Activated CD4-positive, alpha-beta T cell treated with anti-CD3 and anti-CD28 coated beads, Interleukin-2, amount 10 ng/mL, durations not matched to agents 24 days and 14 days (primary cell): ENCODE data around the gene DOCK4. TPM values are rescaled to one million over a fixed set of nuclear protein-coding genes. Genes with fewer than 3 reads are reported as not detected.

Experiments
- DNase-seq: peaks from one replicate; pipeline ENCODE4 v3.0.0; 2022
- H3K27ac Mint-ChIP-seq: one replicate; pipeline ENCODE4 v1.8.0; 2022; ENCODE audit warnings: mild to moderate bottlenecking, mixed read lengths
- H3K27me3 Mint-ChIP-seq: one replicate; pipeline ENCODE4 v1.8.0; 2022; ENCODE audit warnings: mixed read lengths
- H3K36me3 Mint-ChIP-seq: one replicate; pipeline ENCODE4 v1.8.0; 2022; ENCODE audit warnings: low read depth, mild to moderate bottlenecking, mixed read lengths
- H3K4me1 Mint-ChIP-seq: one replicate; pipeline ENCODE4 v1.8.0; 2021; ENCODE audit warnings: mixed read lengths
- H3K4me3 Mint-ChIP-seq: one replicate; pipeline ENCODE4 v1.8.0; 2022; ENCODE audit warnings: mild to moderate bottlenecking, moderate library complexity, mixed read lengths
- H3K9me3 Mint-ChIP-seq: one replicate; pipeline ENCODE4 v1.8.0; 2021; ENCODE audit warnings: mixed read lengths
- intact Hi-C: fragments of 100-400 bp; cut with micrococcal nuclease; formaldehyde crosslinking; loops from one replicate; pipeline ENCODE4 v1.15.1; 2023
- total RNA-seq: library from RNA; stranded (reverse); gene quantifications from 2 replicates; pipeline ENCODE4 v1.2.3, GENCODE V29; 2022

DOCK4 gene
- total RNA-seq, 1 donor from 2014 or later, result 0.89 TPM

- no peak overlapping the region for H3K4me3 Mint-ChIP-seq
- no peak overlapping the region for H3K27ac Mint-ChIP-seq
- intact Hi-C loops, result no loop called here
- H3K9me3 Mint-ChIP-seq, result no peaks in the 10 kb centered on the region
- DNase-seq, result no peak
- peaks cover 1% of the 10 kb centered on the region for H3K27me3 Mint-ChIP-seq
- H3K36me3 Mint-ChIP-seq, result no peaks in the 10 kb centered on the region
- no peaks in the 10 kb centered on the region for H3K4me1 Mint-ChIP-seq
Observed at GRCh38 chr7:112065758-112066157, 140.4 kb downstream of the DOCK4 start.

- DNase-seq, result no peak
- Mint-ChIP-seq H3K27ac (no peak overlapping the region), H3K4me1 (no peaks in the 10 kb centered on the region), H3K27me3 (no peaks in the 10 kb centered on the region), H3K4me3 (no peak overlapping the region), H3K36me3 (no peaks in the 10 kb centered on the region), H3K9me3 (no peaks in the 10 kb centered on the region)
- intact Hi-C loops, result no loop called here
Observed at GRCh38 chr7:112064627-112065385, 141.4 kb downstream of the DOCK4 start.

- intact Hi-C loops, result no loop called here
- Mint-ChIP-seq H3K27ac (no peak overlapping the region), H3K4me3 (no peak overlapping the region), H3K27me3 (no peaks in the 10 kb centered on the region), H3K36me3 (no peaks in the 10 kb centered on the region), H3K4me1 (no peaks in the 10 kb centered on the region), H3K9me3 (no peaks in the 10 kb centered on the region)
- no peak for DNase-seq
Observed at GRCh38 chr7:112063974-112064373, 142.2 kb downstream of the DOCK4 start.

- Mint-ChIP-seq H3K4me3 (no peak overlapping the region), H3K4me1 (peaks cover 2% of the 10 kb centered on the region), H3K27me3 (no peaks in the 10 kb centered on the region), H3K9me3 (no peaks in the 10 kb centered on the region), H3K36me3 (no peaks in the 10 kb centered on the region), H3K27ac (no peak overlapping the region)
- intact Hi-C loops, result no loop called here
- DNase-seq, result no peak
Observed at GRCh38 chr7:112061051-112061450, 145.1 kb downstream of the DOCK4 start.

GRCh38 chr7:112060625-112061024 is 145.6 kb downstream of the DOCK4 start:
- Mint-ChIP-seq H3K27me3 (no peaks in the 10 kb centered on the region), H3K27ac (no peak overlapping the region), H3K4me3 (no peak overlapping the region), H3K36me3 (no peaks in the 10 kb centered on the region), H3K4me1 (peaks cover 2% of the 10 kb centered on the region), H3K9me3 (no peaks in the 10 kb centered on the region)
- DNase-seq, result no peak
- intact Hi-C loops, result no loop called here

GRCh38 chr7:112059675-112060074 is 146.5 kb downstream of the DOCK4 start:
- Mint-ChIP-seq H3K27me3 (no peaks in the 10 kb centered on the region), H3K4me3 (no peak overlapping the region), H3K4me1 (peaks cover 2% of the 10 kb centered on the region), H3K9me3 (no peaks in the 10 kb centered on the region), H3K36me3 (no peaks in the 10 kb centered on the region), H3K27ac (no peak overlapping the region)
- no peak for DNase-seq
- intact Hi-C loops, result no loop called here

- Mint-ChIP-seq H3K9me3 (no peaks in the 10 kb centered on the region), H3K4me1 (peaks cover 2% of the 10 kb centered on the region), H3K27me3 (no peaks in the 10 kb centered on the region), H3K36me3 (no peaks in the 10 kb centered on the region), H3K27ac (no peak overlapping the region), H3K4me3 (no peak overlapping the region)
- intact Hi-C loops, result no loop called here
- DNase-seq, result no peak
Observed at GRCh38 chr7:112058686-112059085, 147.5 kb downstream of the DOCK4 start.

- intact Hi-C loops, result no loop called here
- no peaks in the 10 kb centered on the region for H3K9me3 Mint-ChIP-seq
- no peak overlapping the region for H3K27ac Mint-ChIP-seq
Observed at GRCh38 chr7:112056409-112056808, 149.8 kb downstream of the DOCK4 start.

GRCh38 chr7:112053737-112054069 is 152.5 kb downstream of the DOCK4 start:
- no peak for DNase-seq
- Mint-ChIP-seq H3K27me3 (no peaks in the 10 kb centered on the region), H3K27ac (no peak overlapping the region), H3K9me3 (no peaks in the 10 kb centered on the region), H3K36me3 (no peaks in the 10 kb centered on the region), H3K4me3 (no peak overlapping the region), H3K4me1 (peaks cover 2% of the 10 kb centered on the region)
- intact Hi-C loops, result no loop called here

More at GRCh38 chr7:112056409-112056808, 149.8 kb downstream of the DOCK4 start:
- no peaks in the 10 kb centered on the region for H3K27me3 Mint-ChIP-seq
- no peak overlapping the region for H3K4me3 Mint-ChIP-seq
- no peak for DNase-seq
- H3K36me3 Mint-ChIP-seq, result no peaks in the 10 kb centered on the region
- peaks cover 2% of the 10 kb centered on the region for H3K4me1 Mint-ChIP-seq

- Mint-ChIP-seq H3K36me3 (no peaks in the 10 kb centered on the region), H3K27me3 (no peaks in the 10 kb centered on the region), H3K27ac (no peak overlapping the region), H3K4me1 (peaks cover 2% of the 10 kb centered on the region), H3K4me3 (no peak overlapping the region), H3K9me3 (no peaks in the 10 kb centered on the region)
- no peak for DNase-seq
- intact Hi-C loops, result no loop called here
Observed at GRCh38 chr7:112052993-112053736, 153.0 kb downstream of the DOCK4 start.

- H3K27me3 Mint-ChIP-seq, result no peaks in the 10 kb centered on the region
- H3K27ac Mint-ChIP-seq, result no peak overlapping the region
- no peak for DNase-seq
- no peaks in the 10 kb centered on the region for H3K9me3 Mint-ChIP-seq
- H3K36me3 Mint-ChIP-seq, result no peaks in the 10 kb centered on the region
- intact Hi-C loops, result no loop called here
- no peak overlapping the region for H3K4me3 Mint-ChIP-seq
- H3K4me1 Mint-ChIP-seq, result peaks cover 2% of the 10 kb centered on the region
Observed at GRCh38 chr7:112052498-112052897, 153.7 kb downstream of the DOCK4 start.

GRCh38 chr7:112050250-112050881 is 155.8 kb downstream of the DOCK4 start:
- H3K27ac Mint-ChIP-seq, result no peak overlapping the region
- no peak overlapping the region for H3K4me3 Mint-ChIP-seq
- no peaks in the 10 kb centered on the region for H3K36me3 Mint-ChIP-seq
- no peaks in the 10 kb centered on the region for H3K27me3 Mint-ChIP-seq
- intact Hi-C loops, result no loop called here
- no peaks in the 10 kb centered on the region for H3K4me1 Mint-ChIP-seq
- H3K9me3 Mint-ChIP-seq, result no peaks in the 10 kb centered on the region
- no peak for DNase-seq

GRCh38 chr7:112049555-112050249 is 156.5 kb downstream of the DOCK4 start:
- H3K27ac Mint-ChIP-seq, result no peak overlapping the region
- H3K4me1 Mint-ChIP-seq, result no peaks in the 10 kb centered on the region
- no peak overlapping the region for H3K4me3 Mint-ChIP-seq
- no peaks in the 10 kb centered on the region for H3K9me3 Mint-ChIP-seq
- no peaks in the 10 kb centered on the region for H3K36me3 Mint-ChIP-seq
- no peak for DNase-seq
- intact Hi-C loops, result no loop called here
- no peaks in the 10 kb centered on the region for H3K27me3 Mint-ChIP-seq

GRCh38 chr7:112047421-112047820 is 158.8 kb downstream of the DOCK4 start:
- no peaks in the 10 kb centered on the region for H3K36me3 Mint-ChIP-seq
- H3K4me1 Mint-ChIP-seq, result no peaks in the 10 kb centered on the region
- no peak overlapping the region for H3K27ac Mint-ChIP-seq
- DNase-seq, result no peak
- H3K4me3 Mint-ChIP-seq, result no peak overlapping the region
- no peaks in the 10 kb centered on the region for H3K27me3 Mint-ChIP-seq
- no peaks in the 10 kb centered on the region for H3K9me3 Mint-ChIP-seq
- intact Hi-C loops, result no loop called here
